Measurements from ENCODE around the gene NOS1AP. TPM values are rescaled to one million over a fixed set of nuclear protein-coding genes. Genes with fewer than 3 reads are reported as not detected.
"Not testable (repeated sequence)": the region's sequence is repeated elsewhere in the genome, so short reads cannot be mapped to it uniquely, and the experiment has no call there.

Gene NOS1AP
- total RNA-seq, 2 donors from 2014 or later = 0.13 TPM; not detected in 1

DNA sequence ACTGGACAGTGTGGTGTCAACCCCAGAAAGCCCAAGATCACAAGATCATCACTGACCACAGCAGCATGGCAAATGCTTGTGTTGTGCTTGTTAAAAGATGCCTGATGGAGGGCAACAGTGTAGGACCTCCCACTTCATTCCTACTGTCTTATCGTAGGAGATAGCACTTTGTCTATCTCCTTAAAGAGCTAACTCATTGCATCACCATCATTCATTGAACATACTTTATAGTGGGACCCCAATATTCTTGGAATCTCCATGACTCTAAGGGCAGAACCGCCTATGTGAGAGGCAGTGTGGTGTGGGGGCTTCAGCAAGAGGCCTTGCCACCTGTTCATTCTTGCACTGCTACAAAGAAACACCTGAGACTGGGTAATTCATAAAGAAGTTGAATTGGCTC is 347.4 kb downstream of the NOS1AP start:
- no peaks in the 10 kb centered on the region for H3K4me1 Mint-ChIP-seq
- peaks cover 34% of the 10 kb centered on the region for H3K27me3 Mint-ChIP-seq
- no peaks in the 10 kb centered on the region for H3K36me3 Mint-ChIP-seq (ENCODE audit: low read depth)
- no peaks in the 10 kb centered on the region for H3K9me3 Mint-ChIP-seq
- ATAC-seq (replicated peaks) = no peak
- no peak overlapping the region for H3K4me3 Mint-ChIP-seq
- no peak overlapping the region for H3K27ac Mint-ChIP-seq

DNA sequence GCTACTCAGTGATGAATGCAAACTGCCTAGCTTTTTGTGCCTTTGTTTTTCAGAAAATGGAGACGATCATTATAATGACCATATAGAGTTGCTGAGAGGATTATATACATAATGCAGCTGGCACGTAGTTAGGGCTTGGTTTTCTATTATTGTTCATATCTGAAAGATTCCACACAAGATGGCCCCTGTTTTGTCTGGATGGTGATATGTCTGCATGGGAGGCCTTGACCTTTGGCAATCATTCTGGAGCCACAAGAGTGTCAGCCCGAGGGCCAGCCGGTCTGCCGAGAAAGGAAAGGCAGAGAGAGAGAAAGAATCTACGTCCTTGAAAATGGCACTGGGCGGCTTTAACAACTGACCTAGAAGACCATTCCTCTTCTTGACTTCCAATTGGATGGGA is 348.2 kb downstream of the NOS1AP start:
- H3K4me3 Mint-ChIP-seq = no peak overlapping the region
- H3K27ac Mint-ChIP-seq = no peak overlapping the region
- H3K36me3 Mint-ChIP-seq (ENCODE audit: low read depth) = no peaks in the 10 kb centered on the region
- ATAC-seq (replicated peaks) = no peak
- no peaks in the 10 kb centered on the region for H3K4me1 Mint-ChIP-seq
- peaks cover 35% of the 10 kb centered on the region for H3K27me3 Mint-ChIP-seq
- H3K9me3 Mint-ChIP-seq = no peaks in the 10 kb centered on the region

DNA sequence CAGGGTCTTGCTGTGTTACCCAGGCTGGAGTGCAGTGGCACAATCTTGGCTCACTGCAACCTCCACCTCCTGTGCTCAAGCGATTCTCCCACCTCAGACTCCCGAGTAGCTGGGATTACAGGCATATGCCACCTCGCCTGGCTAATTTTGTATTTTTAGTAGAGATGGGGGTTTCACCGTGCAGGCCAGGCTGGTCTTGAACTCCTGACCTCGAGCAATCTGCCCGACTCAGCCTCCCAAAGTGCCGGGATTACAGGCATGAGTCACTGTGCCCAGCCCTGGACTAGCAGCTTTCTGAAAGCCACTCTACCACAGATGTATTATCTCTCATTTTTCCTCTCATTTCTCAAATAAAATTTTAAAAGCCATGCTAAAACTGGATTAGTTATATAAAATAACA is 349.1 kb downstream of the NOS1AP start:
- H3K27me3 Mint-ChIP-seq = peaks cover 35% of the 10 kb centered on the region
- not testable (repeated sequence) for H3K36me3 Mint-ChIP-seq (ENCODE audit: low read depth); H3K9me3 Mint-ChIP-seq; H3K4me3 Mint-ChIP-seq; H3K4me1 Mint-ChIP-seq; H3K27ac Mint-ChIP-seq; ATAC-seq (replicated peaks)

DNA sequence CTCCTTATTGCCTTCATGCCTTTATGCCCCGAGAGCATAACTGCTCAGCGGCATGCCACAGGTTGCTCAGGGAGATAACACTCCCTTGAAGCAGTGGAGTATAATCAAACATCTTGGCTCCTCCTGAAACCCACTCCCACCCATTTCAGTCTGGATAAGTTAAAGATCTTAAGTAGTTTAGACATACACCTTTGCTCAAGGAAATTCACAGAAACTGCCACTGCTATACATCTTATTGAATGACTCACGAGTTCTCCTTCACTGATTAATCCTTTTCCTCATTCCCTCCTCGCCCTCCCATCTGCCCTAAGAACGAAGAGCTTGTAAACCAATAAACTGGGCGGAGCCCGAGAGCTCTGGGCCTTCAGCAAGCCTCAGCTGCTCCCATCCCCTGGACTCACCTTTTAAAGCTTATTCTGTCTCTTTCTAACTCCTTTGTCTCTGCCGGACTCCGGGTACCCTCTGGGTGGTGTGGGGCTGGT is 350.0 kb downstream of the NOS1AP start:
- H3K4me3 Mint-ChIP-seq; H3K4me1 Mint-ChIP-seq; H3K36me3 Mint-ChIP-seq (ENCODE audit: low read depth); H3K27ac Mint-ChIP-seq; H3K9me3 Mint-ChIP-seq; ATAC-seq (replicated peaks): not testable (repeated sequence)
- peaks cover 39% of the 10 kb centered on the region for H3K27me3 Mint-ChIP-seq

Other genes starting within 250 kb of the NOS1AP start
- not detected for gene OLFML2B, start 45.8 kb upstream of the NOS1AP start, total RNA-seq